HCT116 (cell line): ENCODE data around the gene MCOLN1. TPM values are rescaled to one million over a fixed set of nuclear protein-coding genes. Genes with fewer than 3 reads are reported as not detected.

Experiments used
- ATAC-seq: fragments of 200-7000 bp; cut with Tn5 transposase; 2 replicates; pipeline ENCODE4 v1.9.1; 2020; ENCODE audit warnings: mild to moderate bottlenecking, moderate library complexity
- BruUV-seq: library from RNA; stranded (reverse); fragments of 400-500 nt; replicated peaks from 2 replicates; lab custom pipeline; 2021; lab: Mats Ljungman, UMichigan
- CTCF ChIA-PET: fragments of 300-600 bp; sonication (Branson Sonifier 250); formaldehyde crosslinking; loops from one replicate; lab custom pipeline; 2021; ENCODE audit warnings: antibody characterized with exemption; lab: Charles Lee
- POLR2A ChIA-PET: fragments of 300-600, 350-600 bp; sonication (Branson Sonifier 250); formaldehyde crosslinking; loops from one replicate; lab custom pipeline; 2021; ENCODE audit warnings: antibody characterized with exemption; lab: Charles Lee
- RAD21 ChIA-PET, 2 experiments: fragments of 300-600 bp; sonication (Branson Sonifier 250); formaldehyde crosslinking; loops; one replicate each; lab custom pipeline; 2023; ENCODE audit warnings: low total read pairs in 2 of 2; ENCODE audit not compliant: uncharacterized antibody in 2 of 2, unreplicated experiment in 2 of 2, low non-redundant PET in 1 of 2; lab: Charles Lee
- DNase-seq: peaks from one replicate; pipeline ENCODE4 v3.0.0-alpha.2; 2010; ENCODE audit warnings: low read depth, low spot score
- H2AFZ ChIP-seq: fragments of 200-600 bp; shearing (Covaris generic), sonication (generic); 2 replicates; pipeline ENCODE4 v1.6.1; 2017; ENCODE audit warnings: low read depth, mixed run types, mixed read lengths, antibody characterized with exemption, low read length; ENCODE audit not compliant: poor library complexity, severe bottlenecking
- H3K27ac ChIP-seq: 2 replicates; pipeline ENCODE4 v1.5.1; 2012; ENCODE audit warnings: low read depth, low read length
- H3K27me3 ChIP-seq: fragments of 200-600 bp; sonication (generic); 2 replicates; pipeline ENCODE4 v1.6.1; 2016; ENCODE audit warnings: mixed run types, low read length, mixed read lengths; ENCODE audit not compliant: insufficient read depth
- H3K36me3 ChIP-seq, 2 experiments: fragments of 200-500 bp in 1 of 2; fragments of 200-600 bp in 1 of 2; sonication (Bioruptor generic) in 1 of 2; sonication (generic) in 1 of 2; 2 replicates each; pipeline versions ENCODE4 v1.5.1 to v1.6.1; 2014 to 2016; ENCODE audit warnings: low read length in 2 of 2, inconsistent platforms in 1 of 2, mixed read lengths in 1 of 2, mixed run types in 1 of 2; ENCODE audit not compliant: insufficient read depth in 2 of 2, control insufficient read depth in 1 of 2
- H3K4me1 ChIP-seq, 2 experiments: fragments of 200-600 bp in 1 of 2; sonication (generic) in 1 of 2; 2 replicates each; pipeline versions ENCODE4 v1.5.1 to v1.6.1; 2012 to 2017; ENCODE audit warnings: low read length in 2 of 2, inconsistent platforms in 1 of 2, mild to moderate bottlenecking in 1 of 2, mixed read lengths in 1 of 2, mixed run types in 1 of 2, moderate library complexity in 1 of 2; ENCODE audit not compliant: insufficient read depth in 2 of 2, control insufficient read depth in 1 of 2
- H3K4me2 ChIP-seq: fragments of 200-600 bp; sonication (generic); 2 replicates; pipeline ENCODE4 v1.6.1; 2017; ENCODE audit warnings: mixed run types, low read length, mixed read lengths
- H3K4me3 ChIP-seq, 2 experiments: fragments of 200-600 bp in 1 of 2; sonication (generic) in 1 of 2; replicated peaks in 1 of 2; 2 replicates each; pipeline ENCODE4 v1.5.1; 2011 to 2016; ENCODE audit warnings: low read length in 2 of 2, control low read depth in 1 of 2, low read depth in 1 of 2, mild to moderate bottlenecking in 1 of 2, mixed read lengths in 1 of 2, mixed run types in 1 of 2
- H3K79me2 ChIP-seq: fragments of 200-600 bp; sonication (generic); 2 replicates; pipeline ENCODE4 v1.6.1; 2017; ENCODE audit warnings: mild to moderate bottlenecking, mixed run types, low read length, moderate library complexity, mixed read lengths; ENCODE audit not compliant: insufficient read depth
- H3K9ac ChIP-seq: fragments of 200-600 bp; sonication (generic); 2 replicates; pipeline ENCODE4 v1.6.1; 2016; ENCODE audit warnings: low read length, mixed read lengths
- H3K9me2 ChIP-seq: fragments of 200-600 bp; sonication (generic), shearing (Covaris generic); 2 replicates; pipeline ENCODE4 v1.6.1; 2017; ENCODE audit warnings: mixed run types, mild to moderate bottlenecking, moderate library complexity; ENCODE audit not compliant: insufficient read depth
- H3K9me3 ChIP-seq, 2 experiments: fragments of 200-500 bp in 1 of 2; fragments of 200-600 bp in 1 of 2; sonication (Bioruptor generic) in 1 of 2; sonication (generic) in 1 of 2; 2 replicates each; pipeline ENCODE4 v1.6.1; 2014 to 2017; ENCODE audit warnings: low read length in 2 of 2, mixed read lengths in 2 of 2, inconsistent platforms in 1 of 2, low read depth in 1 of 2, mild to moderate bottlenecking in 1 of 2, mixed run types in 1 of 2, moderate library complexity in 1 of 2; ENCODE audit not compliant: control insufficient read depth in 1 of 2, insufficient read depth in 1 of 2
- H4K20me1 ChIP-seq: fragments of 200-600 bp; sonication (generic), shearing (Covaris generic); 2 replicates; pipeline ENCODE4 v1.6.1; 2017; ENCODE audit warnings: mixed run types, mild to moderate bottlenecking, moderate library complexity; ENCODE audit not compliant: insufficient read depth
- ATF3 ChIP-seq: IDR thresholded peaks from 2 replicates; pipeline ENCODE4 v1.6.1; 2012
- CTCF ChIP-seq, 3 experiments: fragments of 200-600 bp in 1 of 3; sonication (generic) in 1 of 3; IDR thresholded peaks in 2 of 3; conservative IDR thresholded peaks in 1 of 3; 2 replicates each; pipeline ENCODE4 v1.5.1; 2012 to 2017; ENCODE audit warnings: low read depth in 2 of 3, low read length in 2 of 3, antibody characterized with exemption in 1 of 3, borderline replicate concordance in 1 of 3, control low read depth in 1 of 3, mild to moderate bottlenecking in 1 of 3, mixed read lengths in 1 of 3, mixed run types in 1 of 3, moderate library complexity in 1 of 3; ENCODE audit not compliant: insufficient read depth in 1 of 3
- EGR1 ChIP-seq: IDR thresholded peaks from 2 replicates; pipeline ENCODE4 v1.6.1; 2012; ENCODE audit warnings: low read depth
- MAX ChIP-seq: IDR thresholded peaks from 2 replicates; pipeline ENCODE4 v1.6.1; 2012
- POLR2A ChIP-seq: IDR thresholded peaks from 2 replicates; pipeline ENCODE4 v1.7.0; 2011; ENCODE audit warnings: borderline replicate concordance; ENCODE audit not compliant: insufficient read depth, insufficient read length; ENCODE audit errors: extremely low read depth
- SRF ChIP-seq: IDR thresholded peaks from 2 replicates; pipeline ENCODE4 v1.6.1; 2012; ENCODE audit warnings: low read depth
- YY1 ChIP-seq: IDR thresholded peaks from 2 replicates; pipeline ENCODE4 v1.6.1; 2011; ENCODE audit warnings: low read length, low read depth, moderate library complexity, mild to moderate bottlenecking; ENCODE audit not compliant: insufficient replicate concordance; ENCODE audit errors: extremely low read depth
- intact Hi-C: fragments of 100-400 bp; cut with micrococcal nuclease; formaldehyde crosslinking; loops from 2 replicates; pipeline ENCODE4 v1.10.0; 2022
- total RNA-seq: library from RNA; stranded (reverse); gene quantifications from one replicate; pipeline ENCODE4 v1.2.1, GENCODE V29; 2021; ENCODE audit not compliant: unreplicated experiment

The MCOLN1 gene
- total RNA-seq, 1 experiment from 2014 or later, result 19.1 TPM

- H3K9me2 ChIP-seq, result no peaks in the 10 kb centered on the region
- no TSS peak for BruUV-seq
- H3K4me1 ChIP-seq, result peaks cover 5 to 22% of the 10 kb centered on the region in 2 experiments
- DNase-seq, result no peak
- ATAC-seq, result peak; percentile 71
- no peaks in the 10 kb centered on the region for H3K36me3 ChIP-seq
- ChIA-PET CTCF (interaction anchor here (1.1 to 1.4 kb wide), 2 partner anchors 10 to 71 kb away, joined by 4 to 10 read pairs; no protein-coding TSS in a partner anchor), RAD21 (interaction anchor here in 1 of 2 experiments (0.5 kb wide), 1 partner anchor 26 kb away, joined by 4 read pairs; no protein-coding TSS in a partner anchor), POLR2A (interaction anchor here (0.6 kb wide), 1 partner anchor 403 kb away, joined by 3 read pairs; no protein-coding TSS in a partner anchor)
- no peak overlapping the region for H3K27ac ChIP-seq
- H3K79me2 ChIP-seq, result no peaks in the 10 kb centered on the region
- H4K20me1 ChIP-seq, result no peaks in the 10 kb centered on the region
- no peaks in the 10 kb centered on the region for H3K9me3 ChIP-seq
- intact Hi-C loops, result loop anchor here (5.0 kb wide), 1 partner anchor 105 kb away; no protein-coding TSS in a partner anchor
- H3K9ac ChIP-seq, result no peak overlapping the region
- no peaks in the 10 kb centered on the region for H3K27me3 ChIP-seq
- TF ChIP-seq ATF3, result no peak
- no peak for TF ChIP-seq YY1
- no peak for TF ChIP-seq MAX
- TF ChIP-seq EGR1, result no peak
- TF ChIP-seq SRF, result no peak
- TF ChIP-seq POLR2A, result no peak
- TF ChIP-seq CTCF (IDR thresholded peaks at IDR 0.05 in 2 of 3, conservative IDR thresholded peaks at IDR 0.05 in 1 of 3; ENCODE audit: borderline replicate concordance in 1 of 3, insufficient read depth in 1 of 3, low read depth in 2 of 3, low read length in 2 of 3), result peak in 2 of 3 experiments; percentile 56 to 64; a peak in 4 of 6 replicates
- no peak overlapping the region for H3K4me3 ChIP-seq
- no peak overlapping the region for H3K4me2 ChIP-seq
- H2AFZ ChIP-seq, result no peak overlapping the region
Observed at GRCh38 chr19:7497292-7497691, 25.1 kb upstream of the MCOLN1 start.
